ENCODE data around the gene CEBPE. TPM values are rescaled to one million over a fixed set of nuclear protein-coding genes. Genes with fewer than 3 reads are reported as not detected.
"Not testable (repeated sequence)": the region's sequence is repeated elsewhere in the genome, so short reads cannot be mapped to it uniquely, and the experiment has no call there.

CEBPE gene
- total RNA-seq, 1 donor from 2014 or later = not detected

DNA sequence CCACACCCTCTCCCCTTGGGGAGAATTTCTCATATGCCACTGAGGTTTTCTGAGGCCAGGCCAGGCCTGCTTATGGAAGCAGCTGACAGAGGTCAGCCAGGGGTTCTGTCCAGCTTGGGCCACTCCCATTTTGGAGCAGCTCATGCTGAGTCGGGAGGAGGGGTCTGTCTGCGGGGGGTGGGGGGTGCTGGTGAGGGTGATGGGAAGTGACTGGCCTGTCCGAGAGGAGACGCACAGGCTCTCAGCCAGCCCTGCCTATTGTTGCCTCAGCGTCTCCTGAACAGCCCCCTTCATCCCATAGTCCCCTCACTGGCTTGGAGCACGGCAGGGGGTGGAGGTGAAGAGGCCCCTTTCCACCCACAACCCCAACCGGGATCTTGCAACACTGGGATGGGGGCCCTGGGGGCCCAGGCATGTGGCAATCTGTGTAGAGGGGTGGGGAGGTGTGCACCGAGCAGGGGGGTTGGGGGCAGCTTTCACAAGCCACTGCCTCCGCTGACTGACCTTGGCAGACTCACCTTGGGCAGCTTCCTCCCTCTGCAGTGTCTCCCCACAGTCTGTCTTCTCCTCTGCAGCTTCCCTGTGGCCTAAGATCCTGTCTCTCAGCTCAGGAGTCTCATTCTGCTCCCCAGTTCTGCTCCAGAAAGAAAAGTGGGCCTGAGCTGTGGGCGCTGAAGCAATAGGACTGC is 5.5 kb downstream of the CEBPE start:
- DNase-seq (ENCODE audit: low spot score) = no peak
- H3K9me3 Mint-ChIP-seq = no peaks in the 10 kb centered on the region
- H3K27ac Mint-ChIP-seq = no peak overlapping the region
- no peak overlapping the region for H3K4me3 Mint-ChIP-seq (ENCODE audit: low read depth)
- H3K4me1 Mint-ChIP-seq (ENCODE audit: low read depth) = peaks cover 10% of the 10 kb centered on the region
- H3K27me3 Mint-ChIP-seq (ENCODE audit: low read depth) = no peaks in the 10 kb centered on the region
- intact Hi-C loops (cut with micrococcal nuclease) = no loop called here
- no peaks in the 10 kb centered on the region for H3K36me3 Mint-ChIP-seq (ENCODE audit: low read depth)

DNA sequence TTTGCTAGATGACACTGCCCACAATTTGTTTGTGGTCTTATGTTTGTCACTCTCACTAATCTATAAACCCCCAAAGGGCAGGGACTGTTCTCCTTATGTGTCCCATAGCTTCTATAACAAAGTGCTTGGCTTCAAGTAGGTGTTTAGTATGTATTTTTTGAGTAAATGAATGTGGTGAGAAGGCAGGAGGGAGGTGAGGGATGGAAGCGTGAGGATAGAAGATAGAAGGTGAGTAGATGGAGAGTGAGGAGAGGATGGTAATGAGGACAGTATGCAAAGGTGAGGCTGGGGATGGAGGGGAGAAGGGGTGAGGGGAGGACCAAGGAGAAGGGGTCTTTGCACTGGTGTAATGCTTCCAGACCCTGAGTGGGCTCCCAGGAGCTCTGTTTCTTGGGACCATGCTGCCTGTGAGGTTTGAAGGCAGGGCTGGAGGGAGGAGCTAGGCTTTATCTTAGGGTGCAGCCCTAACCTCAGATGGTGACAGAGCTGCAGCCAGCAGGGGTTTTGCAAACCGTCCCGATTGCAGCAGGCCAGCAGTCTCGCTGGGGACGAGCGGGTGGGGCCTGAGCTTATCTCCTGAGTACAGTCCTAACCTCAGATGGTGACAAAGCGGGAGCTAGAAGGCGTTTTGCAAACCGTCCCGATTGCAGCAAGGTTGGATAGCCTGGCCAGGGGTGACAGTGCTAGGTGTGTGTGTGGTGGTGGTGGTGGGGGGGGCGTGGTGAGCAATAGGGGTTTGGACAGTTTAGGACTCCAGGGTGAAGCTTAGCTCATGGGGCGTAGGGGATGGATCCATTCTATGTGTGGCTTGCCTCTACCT is 6.5 kb downstream of the CEBPE start:
- intact Hi-C loops (cut with micrococcal nuclease) = no loop called here
- no peaks in the 10 kb centered on the region for H3K27me3 Mint-ChIP-seq (ENCODE audit: low read depth)
- H3K9me3 Mint-ChIP-seq = no peaks in the 10 kb centered on the region
- DNase-seq (ENCODE audit: low spot score) = no peak
- no peak overlapping the region for H3K27ac Mint-ChIP-seq
- H3K4me3 Mint-ChIP-seq (ENCODE audit: low read depth) = no peak overlapping the region
- peaks cover 10% of the 10 kb centered on the region for H3K4me1 Mint-ChIP-seq (ENCODE audit: low read depth)
- no peaks in the 10 kb centered on the region for H3K36me3 Mint-ChIP-seq (ENCODE audit: low read depth)

DNA sequence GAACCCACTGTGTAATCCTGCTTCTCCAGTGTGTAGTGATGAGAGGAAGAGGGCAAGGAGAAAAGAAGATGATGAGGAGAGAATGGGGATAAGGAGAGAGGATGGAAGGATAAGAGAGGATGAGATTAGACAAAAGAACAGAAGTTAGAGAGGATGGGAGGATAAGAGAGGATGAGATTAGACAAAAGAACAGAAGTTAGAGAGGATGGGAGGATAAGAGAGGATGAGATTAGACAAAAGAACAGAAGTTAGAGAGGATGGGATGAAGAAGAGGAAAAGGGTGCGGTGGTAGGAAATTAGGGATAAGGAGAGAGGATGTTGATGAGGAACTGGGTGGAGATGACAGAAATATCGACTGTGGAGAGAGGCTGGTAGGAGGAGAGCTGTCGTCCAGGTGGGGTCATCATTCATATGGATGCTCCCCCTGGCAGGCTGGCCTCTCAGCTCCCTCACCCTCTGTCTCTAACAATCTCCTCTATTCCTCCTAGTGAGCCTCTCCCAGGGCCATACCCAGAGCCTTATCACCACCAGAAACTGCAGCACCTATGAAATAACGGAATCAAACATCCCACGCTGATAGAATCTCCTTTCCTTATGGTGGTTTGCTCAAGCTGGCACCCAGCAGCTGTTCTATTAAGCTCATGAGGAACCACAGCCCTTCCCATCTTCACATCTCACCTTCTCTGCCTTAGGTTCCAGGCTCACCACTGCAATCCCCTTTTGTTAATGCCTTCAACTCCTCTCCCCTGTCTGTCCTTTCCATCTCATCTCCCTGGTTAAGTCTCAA is 8.3 kb downstream of the CEBPE start:
- no peak overlapping the region for H3K4me3 Mint-ChIP-seq (ENCODE audit: low read depth)

GRCh38 chr14:23109769-23110168 is 9.3 kb downstream of the CEBPE start:
- Mint-ChIP-seq H3K27ac (no peak overlapping the region), H3K4me3 (ENCODE audit: low read depth) (no peak overlapping the region), H3K36me3 (ENCODE audit: low read depth) (no peaks in the 10 kb centered on the region), H3K4me1 (ENCODE audit: low read depth) (peaks cover 5% of the 10 kb centered on the region), H3K27me3 (ENCODE audit: low read depth) (no peaks in the 10 kb centered on the region), H3K9me3 (no peaks in the 10 kb centered on the region)
- no peak for DNase-seq (ENCODE audit: low spot score)
- intact Hi-C loops (cut with micrococcal nuclease) = no loop called here

More for the DNA sequence above, 8.3 kb downstream of the CEBPE start:
- Mint-ChIP-seq H3K27me3 (ENCODE audit: low read depth) (no peaks in the 10 kb centered on the region), H3K9me3 (no peaks in the 10 kb centered on the region), H3K36me3 (ENCODE audit: low read depth) (no peaks in the 10 kb centered on the region), H3K4me1 (ENCODE audit: low read depth) (peaks cover 10% of the 10 kb centered on the region), H3K27ac (no peak overlapping the region)
- intact Hi-C loops (cut with micrococcal nuclease) = no loop called here
- DNase-seq (ENCODE audit: low spot score) = no peak

GRCh38 chr14:23108169-23108568 is 10.9 kb downstream of the CEBPE start:
- H3K4me1 Mint-ChIP-seq (ENCODE audit: low read depth); H3K27ac Mint-ChIP-seq; H3K9me3 Mint-ChIP-seq; H3K4me3 Mint-ChIP-seq (ENCODE audit: low read depth); H3K36me3 Mint-ChIP-seq (ENCODE audit: low read depth); DNase-seq (ENCODE audit: low spot score); intact Hi-C loops (cut with micrococcal nuclease); H3K27me3 Mint-ChIP-seq (ENCODE audit: low read depth): not testable (repeated sequence)

GRCh38 chr14:23107620-23108019 is 11.4 kb downstream of the CEBPE start:
- intact Hi-C loops (cut with micrococcal nuclease); DNase-seq (ENCODE audit: low spot score); H3K27ac Mint-ChIP-seq; H3K4me3 Mint-ChIP-seq (ENCODE audit: low read depth); H3K4me1 Mint-ChIP-seq (ENCODE audit: low read depth); H3K27me3 Mint-ChIP-seq (ENCODE audit: low read depth); H3K9me3 Mint-ChIP-seq; H3K36me3 Mint-ChIP-seq (ENCODE audit: low read depth): not testable (repeated sequence)

GRCh38 chr14:23106747-23107045 is 12.4 kb downstream of the CEBPE start:
- Mint-ChIP-seq H3K4me1 (ENCODE audit: low read depth) (no peaks in the 10 kb centered on the region), H3K4me3 (ENCODE audit: low read depth) (no peak overlapping the region), H3K9me3 (no peaks in the 10 kb centered on the region), H3K27ac (no peak overlapping the region), H3K27me3 (ENCODE audit: low read depth) (no peaks in the 10 kb centered on the region), H3K36me3 (ENCODE audit: low read depth) (no peaks in the 10 kb centered on the region)
- intact Hi-C loops (cut with micrococcal nuclease) = no loop called here
- DNase-seq (ENCODE audit: low spot score) = no peak

DNA sequence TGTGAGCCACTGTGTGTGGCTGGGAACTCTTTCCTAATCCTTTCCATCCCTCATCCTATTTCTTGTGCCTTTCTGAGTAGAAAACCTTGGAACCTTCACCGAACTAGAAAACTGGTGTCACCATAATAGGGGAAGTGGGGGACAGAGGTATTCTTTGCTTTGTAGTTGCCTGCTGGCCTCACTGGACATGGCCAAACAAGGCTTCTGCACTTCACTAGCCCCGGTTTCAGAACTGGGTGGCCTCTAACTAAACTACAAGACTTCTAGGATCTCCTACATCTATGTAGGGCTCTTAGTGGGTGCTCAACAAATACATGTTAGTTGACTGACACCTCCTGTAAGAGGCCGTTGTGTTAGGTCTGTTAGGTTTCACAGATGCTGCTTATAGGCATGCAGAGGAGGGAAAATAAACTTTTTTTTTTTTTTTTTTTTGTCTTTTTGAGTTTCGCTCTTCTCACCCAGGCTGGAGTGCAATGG is 13.7 kb downstream of the CEBPE start:
- no peaks in the 10 kb centered on the region for H3K4me1 Mint-ChIP-seq (ENCODE audit: low read depth)
- intact Hi-C loops (cut with micrococcal nuclease) = no loop called here
- no peaks in the 10 kb centered on the region for H3K9me3 Mint-ChIP-seq
- no peak overlapping the region for H3K4me3 Mint-ChIP-seq (ENCODE audit: low read depth)
- DNase-seq (ENCODE audit: low spot score) = no peak
- H3K36me3 Mint-ChIP-seq (ENCODE audit: low read depth) = no peaks in the 10 kb centered on the region
- H3K27me3 Mint-ChIP-seq (ENCODE audit: low read depth) = no peaks in the 10 kb centered on the region
- no peak overlapping the region for H3K27ac Mint-ChIP-seq

DNA sequence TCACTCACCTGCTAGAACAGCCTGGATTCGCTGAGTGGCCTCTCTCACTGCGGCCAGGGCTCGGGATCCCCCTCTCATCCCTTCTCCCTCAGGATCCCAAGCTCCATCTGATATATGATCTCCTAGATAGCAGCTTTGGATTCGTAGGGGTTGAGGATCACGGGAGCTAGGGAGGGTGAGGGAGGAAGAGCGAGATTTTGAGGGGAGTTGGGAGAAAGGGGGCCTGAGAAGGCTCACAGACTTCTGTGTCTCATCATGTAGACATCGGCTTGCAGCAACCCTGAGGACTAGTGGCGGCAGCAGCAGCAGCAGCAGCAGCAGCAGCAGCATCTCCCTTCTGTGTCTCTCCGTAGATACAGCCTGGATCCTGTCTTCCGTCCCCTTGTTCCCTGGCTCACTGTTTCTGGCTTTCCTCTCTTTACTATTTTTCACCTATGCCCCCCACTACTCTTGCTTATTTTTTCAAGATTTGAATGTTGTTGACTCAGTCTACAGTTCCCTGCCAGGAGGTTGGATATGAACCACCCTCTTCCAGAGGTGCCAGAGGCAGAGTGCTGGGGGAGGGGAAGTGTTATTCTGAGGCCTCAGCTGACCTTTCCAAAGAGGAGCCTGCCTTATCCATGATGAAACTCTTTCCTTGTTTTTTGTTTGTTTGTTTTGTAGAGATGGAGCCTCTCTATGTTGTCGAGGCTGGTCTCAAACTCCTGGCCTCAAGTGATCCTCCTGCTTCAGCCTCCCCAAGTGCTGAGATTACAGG is 14.3 kb downstream of the CEBPE start, which contains the start of gene CIROP:
Gene CIROP (minus strand): TSS at position 399 of the 757 bp plus-strand sequence. CDS start 69 bp downstream, at position 330.
- Mint-ChIP-seq H3K4me3 (ENCODE audit: low read depth) (no peak within 1 kb of the TSS), H3K27ac (no peak within 1 kb of the TSS), H3K9me3 (no peaks in the 10 kb centered on the region), H3K36me3 (ENCODE audit: low read depth) (no peaks in the 10 kb centered on the region), H3K4me1 (ENCODE audit: low read depth) (no peaks in the 10 kb centered on the region), H3K27me3 (ENCODE audit: low read depth) (no peaks in the 10 kb centered on the region)
- intact Hi-C loops (cut with micrococcal nuclease) = no loop called here
- DNase-seq (ENCODE audit: low spot score) = no peak

GRCh38 chr14:23104070-23104590 is 14.9 kb downstream of the CEBPE start:
- Mint-ChIP-seq H3K27ac (no peak overlapping the region), H3K9me3 (no peaks in the 10 kb centered on the region), H3K36me3 (ENCODE audit: low read depth) (peaks cover 6% of the 10 kb centered on the region), H3K4me1 (ENCODE audit: low read depth) (peaks cover 1% of the 10 kb centered on the region), H3K4me3 (ENCODE audit: low read depth) (no peak overlapping the region), H3K27me3 (ENCODE audit: low read depth) (no peaks in the 10 kb centered on the region)
- intact Hi-C loops (cut with micrococcal nuclease) = no loop called here
- DNase-seq (ENCODE audit: low spot score) = no peak

- intact Hi-C loops (cut with micrococcal nuclease) = no loop called here
- Mint-ChIP-seq H3K27me3 (ENCODE audit: low read depth) (no peaks in the 10 kb centered on the region), H3K27ac (no peak overlapping the region), H3K4me3 (ENCODE audit: low read depth) (no peak overlapping the region), H3K36me3 (ENCODE audit: low read depth) (peaks cover 12% of the 10 kb centered on the region), H3K9me3 (no peaks in the 10 kb centered on the region), H3K4me1 (ENCODE audit: low read depth) (peaks cover 2% of the 10 kb centered on the region)
- DNase-seq (ENCODE audit: low spot score) = no peak
These were observed 15.5 kb downstream of the CEBPE start for GRCh38 chr14:23103581-23103980.

- no peak overlapping the region for H3K27ac Mint-ChIP-seq
- no peak for DNase-seq (ENCODE audit: low spot score)
- H3K36me3 Mint-ChIP-seq (ENCODE audit: low read depth) = peaks cover 18% of the 10 kb centered on the region
- no peaks in the 10 kb centered on the region for H3K27me3 Mint-ChIP-seq (ENCODE audit: low read depth)
- intact Hi-C loops (cut with micrococcal nuclease) = no loop called here
- no peaks in the 10 kb centered on the region for H3K9me3 Mint-ChIP-seq
- peaks cover 2% of the 10 kb centered on the region for H3K4me1 Mint-ChIP-seq (ENCODE audit: low read depth)
- no peak overlapping the region for H3K4me3 Mint-ChIP-seq (ENCODE audit: low read depth)
These were observed 16.3 kb downstream of the CEBPE start for GRCh38 chr14:23102801-23103200.
